Measurements from ENCODE around the gene TMCC1. TPM values are rescaled to one million over a fixed set of nuclear protein-coding genes. Genes with fewer than 3 reads are reported as not detected.
"Not testable (repeated sequence)": the region's sequence is repeated elsewhere in the genome, so short reads cannot be mapped to it uniquely, and the experiment has no call there.

TMCC1 gene
- total RNA-seq, 1 donor from 2014 or later = 36.9 TPM

DNA sequence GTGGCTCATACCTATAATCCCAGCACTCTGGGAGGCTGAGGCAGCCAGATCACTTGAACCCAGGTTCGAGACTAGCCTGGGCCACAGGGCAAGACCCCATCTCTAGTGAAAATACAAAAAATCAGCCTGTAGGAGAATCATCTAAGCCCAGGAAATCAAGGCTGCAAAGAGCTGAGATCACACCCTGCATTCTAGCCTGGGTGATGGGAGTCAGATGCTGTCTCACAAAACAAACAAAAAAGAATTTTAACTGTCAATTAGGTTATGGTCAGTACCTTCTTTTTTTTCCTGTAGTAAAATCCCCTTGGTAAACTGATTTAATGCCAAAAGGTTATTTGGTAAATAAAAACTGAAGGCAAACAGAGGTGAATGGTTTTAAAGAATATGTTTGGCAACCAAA, 29.0 kb downstream of the TMCC1 start:
- H3K27ac Mint-ChIP-seq (ENCODE audit: unreplicated experiment) = no peak overlapping the region
- DNase-seq (ENCODE audit: low read depth, low spot score) = no peak
- H3K4me1 Mint-ChIP-seq = no peaks in the 10 kb centered on the region
- no peaks in the 10 kb centered on the region for H3K27me3 Mint-ChIP-seq (ENCODE audit: low read depth)
- no peak overlapping the region for H3K4me3 Mint-ChIP-seq
- no peaks in the 10 kb centered on the region for H3K9me3 Mint-ChIP-seq
- H3K36me3 Mint-ChIP-seq (ENCODE audit: low read depth) = peaks cover 7% of the 10 kb centered on the region
- TF ChIP-seq, protein P1, sequence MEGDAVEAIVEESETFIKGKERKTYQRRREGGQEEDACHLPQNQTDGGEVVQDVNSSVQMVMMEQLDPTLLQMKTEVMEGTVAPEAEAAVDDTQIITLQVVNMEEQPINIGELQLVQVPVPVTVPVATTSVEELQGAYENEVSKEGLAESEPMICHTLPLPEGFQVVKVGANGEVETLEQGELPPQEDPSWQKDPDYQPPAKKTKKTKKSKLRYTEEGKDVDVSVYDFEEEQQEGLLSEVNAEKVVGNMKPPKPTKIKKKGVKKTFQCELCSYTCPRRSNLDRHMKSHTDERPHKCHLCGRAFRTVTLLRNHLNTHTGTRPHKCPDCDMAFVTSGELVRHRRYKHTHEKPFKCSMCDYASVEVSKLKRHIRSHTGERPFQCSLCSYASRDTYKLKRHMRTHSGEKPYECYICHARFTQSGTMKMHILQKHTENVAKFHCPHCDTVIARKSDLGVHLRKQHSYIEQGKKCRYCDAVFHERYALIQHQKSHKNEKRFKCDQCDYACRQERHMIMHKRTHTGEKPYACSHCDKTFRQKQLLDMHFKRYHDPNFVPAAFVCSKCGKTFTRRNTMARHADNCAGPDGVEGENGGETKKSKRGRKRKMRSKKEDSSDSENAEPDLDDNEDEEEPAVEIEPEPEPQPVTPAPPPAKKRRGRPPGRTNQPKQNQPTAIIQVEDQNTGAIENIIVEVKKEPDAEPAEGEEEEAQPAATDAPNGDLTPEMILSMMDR (conservative IDR thresholded peaks at IDR 0.05) = no peak

DNA sequence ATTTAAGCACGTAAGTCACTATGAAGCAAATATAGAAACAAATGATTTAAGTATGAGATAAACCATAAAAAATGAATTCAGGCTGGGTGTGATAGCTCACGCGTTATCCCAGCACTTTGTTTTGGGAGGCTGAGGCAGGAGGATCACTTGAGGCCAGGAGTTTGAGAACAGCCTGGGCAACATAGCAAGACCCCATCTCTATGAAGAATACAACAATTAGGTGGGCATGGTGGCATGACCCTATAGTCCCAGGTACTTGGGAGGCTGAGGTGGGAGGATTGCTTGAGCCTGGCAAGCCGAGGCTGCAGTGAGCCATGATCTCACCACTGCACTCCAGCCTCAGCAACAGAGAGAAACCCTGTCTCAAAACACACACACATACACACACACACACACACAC, 34.2 kb downstream of the TMCC1 start:
- DNase-seq (ENCODE audit: low read depth, low spot score) = no peak
- Mint-ChIP-seq H3K27me3 (ENCODE audit: low read depth) (no peaks in the 10 kb centered on the region), H3K9me3 (no peaks in the 10 kb centered on the region), H3K4me3 (no peak overlapping the region), H3K4me1 (peaks cover 10% of the 10 kb centered on the region), H3K27ac (ENCODE audit: unreplicated experiment) (no peak overlapping the region), H3K36me3 (ENCODE audit: low read depth) (peaks cover 13% of the 10 kb centered on the region)
- TF ChIP-seq, protein P1 (conservative IDR thresholded peaks at IDR 0.05) = no peak

DNA sequence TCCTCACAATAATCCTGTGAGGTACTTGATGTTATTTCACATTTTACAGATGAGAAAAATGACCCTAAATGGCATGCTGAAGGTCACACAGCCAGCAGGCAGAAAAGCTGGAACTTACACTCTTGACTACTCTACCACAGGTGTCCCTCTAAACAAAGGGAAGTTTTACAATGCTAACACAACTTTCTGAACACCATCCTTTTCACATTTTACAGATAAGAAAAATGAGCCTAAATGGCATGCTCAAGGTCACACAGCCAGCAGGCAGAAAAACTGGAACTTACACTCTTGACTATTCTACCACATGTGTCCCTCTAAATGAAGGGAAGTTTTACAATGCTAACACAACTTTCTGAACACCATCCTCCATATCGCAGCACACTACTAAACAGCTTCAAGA, 35.6 kb downstream of the TMCC1 start:
- Mint-ChIP-seq H3K36me3 (ENCODE audit: low read depth) (peaks cover 13% of the 10 kb centered on the region), H3K27ac (ENCODE audit: unreplicated experiment) (no peak overlapping the region), H3K9me3 (no peaks in the 10 kb centered on the region), H3K27me3 (ENCODE audit: low read depth) (no peaks in the 10 kb centered on the region), H3K4me1 (peaks cover 10% of the 10 kb centered on the region), H3K4me3 (no peak overlapping the region)
- no peak for DNase-seq (ENCODE audit: low read depth, low spot score)
- TF ChIP-seq, protein P1 (conservative IDR thresholded peaks at IDR 0.05) = no peak

DNA sequence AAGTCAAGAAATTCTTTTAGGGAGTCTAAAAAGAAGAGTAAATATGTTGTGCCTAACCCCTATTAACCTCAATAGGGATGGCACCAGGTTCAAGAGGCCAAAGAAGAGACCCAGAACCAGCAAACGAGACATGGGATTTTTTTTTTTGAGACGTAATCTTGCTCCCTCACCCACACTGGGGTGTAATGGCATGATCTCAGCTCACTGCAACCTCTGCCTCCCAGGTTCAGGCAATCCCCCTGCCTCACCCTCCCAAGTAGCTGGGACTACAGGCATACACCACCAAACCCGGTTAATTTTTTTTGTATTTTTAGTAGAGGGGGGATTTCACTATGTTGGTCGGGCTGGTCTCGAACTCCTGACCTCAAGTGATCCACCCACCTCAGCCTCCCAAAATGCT, 36.7 kb downstream of the TMCC1 start:
- H3K36me3 Mint-ChIP-seq (ENCODE audit: low read depth) = peaks cover 13% of the 10 kb centered on the region
- not testable (repeated sequence) for H3K9me3 Mint-ChIP-seq

DNA sequence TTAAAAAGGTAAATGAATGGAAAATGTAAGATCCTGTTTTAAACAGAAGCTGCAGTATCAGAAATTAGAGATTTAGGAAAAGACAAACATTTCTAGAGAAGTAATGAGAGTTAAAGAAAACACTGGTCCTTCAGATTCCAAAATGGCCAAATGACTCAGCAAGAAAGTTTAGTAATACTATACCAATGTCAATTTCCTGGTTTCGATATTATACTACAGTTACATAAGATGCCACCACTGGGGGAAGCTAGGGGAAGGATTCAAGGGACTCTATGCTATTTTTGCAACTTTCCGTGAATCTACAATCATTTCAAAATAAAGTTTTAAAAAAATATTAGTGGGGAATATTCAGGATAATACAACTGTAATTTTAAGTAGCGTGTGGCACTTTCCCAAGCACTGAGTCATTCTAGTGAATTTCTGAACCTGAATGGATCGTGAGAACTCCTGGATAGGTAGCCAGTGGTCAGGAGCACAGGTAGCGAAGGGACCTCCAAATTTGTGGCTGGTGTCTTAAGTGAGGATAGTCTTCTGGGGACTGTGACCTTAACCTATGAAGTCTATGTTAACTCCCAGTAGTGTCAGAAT, 37.6 kb downstream of the TMCC1 start:
- Mint-ChIP-seq H3K4me3 (no peak overlapping the region), H3K27me3 (ENCODE audit: low read depth) (no peaks in the 10 kb centered on the region), H3K36me3 (ENCODE audit: low read depth) (peaks cover 16% of the 10 kb centered on the region), H3K4me1 (peaks cover 10% of the 10 kb centered on the region), H3K27ac (ENCODE audit: unreplicated experiment) (no peak overlapping the region), H3K9me3 (no peaks in the 10 kb centered on the region)
- TF ChIP-seq, protein P1 (conservative IDR thresholded peaks at IDR 0.05) = no peak
- DNase-seq (ENCODE audit: low read depth, low spot score) = no peak

More for the DNA sequence above, 36.7 kb downstream of the TMCC1 start:
- DNase-seq (ENCODE audit: low read depth, low spot score); H3K27me3 Mint-ChIP-seq (ENCODE audit: low read depth); H3K27ac Mint-ChIP-seq (ENCODE audit: unreplicated experiment); H3K4me1 Mint-ChIP-seq; H3K4me3 Mint-ChIP-seq: not testable (repeated sequence)

DNA sequence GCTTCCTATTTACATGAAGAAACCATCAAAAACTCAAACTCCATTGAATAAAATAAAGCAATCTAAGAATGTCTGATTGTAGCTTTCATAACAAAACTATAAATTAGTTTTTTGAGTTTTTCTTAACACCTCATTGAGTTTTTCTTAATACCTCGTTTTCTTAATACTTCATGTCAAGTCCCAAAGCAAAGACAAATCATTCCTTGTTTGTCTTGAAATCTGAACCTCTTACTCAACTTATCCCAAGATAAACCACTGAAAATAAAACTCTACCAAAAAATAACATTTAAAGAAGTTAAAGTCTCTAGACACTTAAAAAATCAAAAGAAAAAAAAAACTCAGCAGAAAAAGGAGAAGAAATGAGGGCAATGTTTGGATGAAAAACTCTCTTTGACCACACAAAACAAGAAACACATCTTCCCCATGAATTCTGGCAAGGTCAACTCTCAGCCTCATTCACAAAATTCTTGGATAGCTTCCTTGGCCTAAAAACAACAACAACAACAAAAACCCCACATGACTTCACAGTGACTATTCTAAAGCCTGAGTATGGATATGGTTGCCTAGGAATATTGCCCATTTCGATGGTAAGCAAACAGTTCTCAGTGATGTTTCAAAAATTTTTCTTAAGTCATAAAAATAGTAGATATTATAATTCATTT, 38.2 kb downstream of the TMCC1 start:
- Mint-ChIP-seq H3K4me3 (no peak overlapping the region), H3K9me3 (no peaks in the 10 kb centered on the region), H3K27me3 (ENCODE audit: low read depth) (no peaks in the 10 kb centered on the region), H3K36me3 (ENCODE audit: low read depth) (peaks cover 18% of the 10 kb centered on the region), H3K4me1 (peaks cover 12% of the 10 kb centered on the region), H3K27ac (ENCODE audit: unreplicated experiment) (no peak overlapping the region)
- TF ChIP-seq, protein P1 (conservative IDR thresholded peaks at IDR 0.05) = no peak
- DNase-seq (ENCODE audit: low read depth, low spot score) = no peak

All from neural crest cell (in vitro differentiated cells).